ENCODE results near the gene TBC1D14.

Gene TBC1D14

GRCh38 chr4:7004331-7004730, 94.7 kb downstream of the TBC1D14 start:
- DNase-seq: no peak

GRCh38 chr4:7005571-7005970, 95.9 kb downstream of the TBC1D14 start:
- no peak for DNase-seq

DNA sequence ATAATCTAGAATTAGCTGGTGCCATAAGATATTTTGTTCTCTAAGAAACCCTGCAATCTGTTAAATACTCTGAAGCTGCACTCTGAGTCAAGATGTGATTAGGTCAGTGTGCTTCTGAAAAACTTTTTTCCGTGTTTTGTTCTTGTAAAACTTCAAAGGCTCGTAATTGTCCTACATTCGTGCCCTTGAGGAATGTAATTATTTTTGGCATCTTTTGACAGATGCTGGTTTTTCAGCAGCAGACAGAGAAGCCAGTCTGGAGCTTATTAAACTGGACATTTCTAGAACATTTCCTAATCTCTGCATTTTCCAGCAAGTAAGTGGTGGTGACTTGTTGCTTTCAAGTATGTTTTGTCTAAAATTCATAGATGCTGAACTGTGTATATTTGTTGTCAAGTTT, 96.8 kb downstream of the TBC1D14 start:
- no peak for DNase-seq

- DNase-seq: no peak
Observed at GRCh38 chr4:7007142-7007907, 97.7 kb downstream of the TBC1D14 start.

- no peak for DNase-seq
Observed at GRCh38 chr4:7007944-7008343, 98.3 kb downstream of the TBC1D14 start.

DNA sequence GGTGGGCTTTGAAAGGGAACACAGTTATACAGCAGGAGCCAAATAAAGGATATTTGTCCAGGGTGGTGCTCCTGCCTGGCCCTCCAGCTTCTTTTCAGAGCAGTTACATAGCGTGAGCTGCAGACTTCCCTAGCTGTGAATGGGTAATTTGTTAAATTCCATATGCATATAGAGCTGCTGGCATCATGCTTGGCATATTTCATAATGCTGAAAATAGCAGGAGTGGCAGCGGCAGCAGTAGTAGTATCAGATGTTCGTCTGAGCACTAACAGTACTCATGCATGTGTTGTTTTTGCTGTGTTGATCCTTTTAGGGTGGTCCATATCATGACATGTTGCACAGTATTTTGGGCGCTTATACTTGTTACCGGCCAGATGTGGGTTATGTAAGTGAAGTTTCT, 99.9 kb downstream of the TBC1D14 start:
- DNase-seq: no peak

- DNase-seq: no peak
Observed at GRCh38 chr4:7013175-7013574, 103.5 kb downstream of the TBC1D14 start.

GRCh38 chr4:7014815-7015214, 105.2 kb downstream of the TBC1D14 start:
- no peak for DNase-seq

DNA sequence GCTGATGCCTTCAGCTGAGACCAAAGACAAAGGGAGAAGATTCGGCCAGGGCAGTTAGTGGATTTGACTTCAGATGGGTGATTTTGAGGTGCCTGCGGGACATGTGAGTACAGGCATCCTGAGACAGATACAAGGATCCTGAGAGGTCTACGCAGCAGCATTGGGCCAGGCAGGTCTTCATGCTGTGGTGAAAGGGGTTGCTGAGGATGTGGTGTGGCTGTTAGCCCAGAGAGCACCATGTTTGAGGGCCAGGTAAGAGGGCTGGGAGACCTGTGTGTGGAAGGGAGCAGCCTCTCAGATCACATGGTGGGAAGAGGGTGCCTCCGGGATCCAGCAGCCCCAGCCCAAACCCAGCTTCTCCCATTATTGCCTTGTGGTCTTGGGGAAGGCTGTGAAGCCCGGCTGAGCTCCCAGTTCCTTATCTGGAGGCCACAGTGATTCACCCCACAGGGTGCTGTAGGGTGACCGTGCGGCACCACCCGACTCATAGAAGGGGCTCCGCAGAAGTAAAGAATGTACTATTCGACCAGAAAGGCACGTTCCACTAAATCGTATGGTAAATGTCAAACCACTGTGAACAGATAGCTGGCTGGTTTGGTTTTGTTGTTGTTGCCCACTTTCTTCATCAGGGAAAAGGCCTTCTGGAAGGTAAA, 105.9 kb downstream of the TBC1D14 start:
- DNase-seq: no peak

DNA sequence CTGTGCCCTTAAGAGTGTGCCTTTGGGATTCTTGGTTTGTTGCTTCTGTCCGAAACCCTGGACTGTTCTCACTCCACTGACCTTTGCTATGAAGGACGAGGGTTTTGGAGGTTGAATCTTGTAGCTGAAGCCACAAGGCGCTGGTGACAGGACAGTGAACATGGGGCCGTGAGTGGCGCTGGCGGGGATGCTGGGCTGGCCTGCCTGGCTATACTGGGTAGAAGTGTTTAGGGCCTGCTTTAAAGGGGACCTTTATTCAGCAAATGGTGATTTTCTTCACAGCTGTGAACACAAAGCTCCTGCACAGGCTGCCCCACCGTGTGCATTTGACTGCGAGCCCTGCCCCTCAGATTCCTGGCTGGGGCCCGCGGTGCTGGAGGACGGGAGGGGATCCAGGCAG, 106.5 kb downstream of the TBC1D14 start:
- no peak for DNase-seq

- no peak for DNase-seq
Observed at GRCh38 chr4:7016512-7016911, 106.9 kb downstream of the TBC1D14 start.

DNA sequence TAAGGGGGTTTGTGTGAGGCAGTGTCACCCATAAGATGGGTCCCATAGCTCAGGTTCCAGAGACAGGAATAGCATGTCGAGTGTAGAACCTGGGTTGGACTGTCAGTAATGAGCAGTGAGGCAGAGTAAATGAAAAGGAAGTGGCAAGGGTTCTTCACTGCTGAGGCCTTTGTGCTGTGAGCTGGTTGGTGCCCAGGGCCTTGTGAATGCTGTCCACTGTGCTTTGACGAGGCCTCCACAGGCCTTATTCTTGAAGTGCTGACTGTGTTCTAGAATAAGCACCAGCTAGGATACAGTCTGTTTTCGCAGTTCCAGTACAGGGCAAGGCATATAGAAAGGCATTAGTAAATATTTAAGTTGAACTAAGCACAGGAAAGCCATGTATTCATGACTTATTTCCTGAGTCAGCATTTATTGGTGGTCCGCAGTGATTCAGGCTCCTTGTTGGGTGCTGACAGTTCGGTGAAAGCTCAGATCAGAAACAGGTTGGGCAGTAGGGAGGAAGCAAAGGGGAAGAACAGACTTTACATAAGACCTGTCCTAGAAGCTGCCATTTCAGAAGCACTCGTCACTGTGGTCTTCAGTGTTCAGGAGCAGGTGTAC, 107.9 kb downstream of the TBC1D14 start:
- DNase-seq: no peak

- DNase-seq: no peak
Observed at GRCh38 chr4:7018281-7018680, 108.7 kb downstream of the TBC1D14 start.

- DNase-seq: no peak
Observed at GRCh38 chr4:7019367-7019766, 109.7 kb downstream of the TBC1D14 start.

DNA sequence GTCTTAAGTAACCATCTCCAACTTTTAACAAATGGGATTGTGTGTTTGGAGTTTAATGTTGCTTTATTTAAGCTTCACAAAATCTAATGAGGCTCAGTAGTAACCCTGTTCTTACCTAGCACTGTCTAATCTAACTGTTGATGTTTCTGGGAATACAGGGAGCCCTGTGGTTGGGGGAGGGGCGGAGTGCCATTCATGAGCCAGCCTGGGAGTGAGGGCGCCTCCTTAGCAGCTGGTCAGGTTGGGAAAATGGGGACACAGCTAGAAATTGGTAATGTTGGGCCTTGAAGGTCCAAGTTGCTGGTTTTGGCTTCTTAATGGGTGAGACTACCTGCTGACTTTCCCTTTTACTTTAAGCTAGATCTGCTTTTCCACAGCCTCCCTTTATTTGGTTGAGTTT, 110.7 kb downstream of the TBC1D14 start:
- DNase-seq: no peak

DNA sequence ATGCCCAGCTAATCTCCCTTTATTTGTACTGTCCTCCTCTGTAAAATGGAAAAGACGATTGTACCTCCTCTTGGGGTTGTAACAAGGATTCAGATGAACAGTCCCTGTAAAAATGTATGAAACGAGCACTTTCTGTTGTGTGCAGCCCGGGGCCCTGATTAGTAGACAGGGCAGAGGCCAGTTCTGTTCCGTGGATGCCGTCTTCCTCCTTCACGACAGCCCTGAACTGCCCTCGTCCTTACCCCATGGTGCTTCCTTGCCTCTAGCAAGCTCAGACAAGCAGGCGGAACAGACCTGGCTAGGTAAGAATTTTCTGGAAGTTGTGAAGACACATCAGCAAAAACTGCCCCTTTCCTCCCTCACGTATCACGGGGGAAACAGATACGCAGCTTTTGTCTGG, 111.2 kb downstream of the TBC1D14 start:
- no peak for DNase-seq

DNA sequence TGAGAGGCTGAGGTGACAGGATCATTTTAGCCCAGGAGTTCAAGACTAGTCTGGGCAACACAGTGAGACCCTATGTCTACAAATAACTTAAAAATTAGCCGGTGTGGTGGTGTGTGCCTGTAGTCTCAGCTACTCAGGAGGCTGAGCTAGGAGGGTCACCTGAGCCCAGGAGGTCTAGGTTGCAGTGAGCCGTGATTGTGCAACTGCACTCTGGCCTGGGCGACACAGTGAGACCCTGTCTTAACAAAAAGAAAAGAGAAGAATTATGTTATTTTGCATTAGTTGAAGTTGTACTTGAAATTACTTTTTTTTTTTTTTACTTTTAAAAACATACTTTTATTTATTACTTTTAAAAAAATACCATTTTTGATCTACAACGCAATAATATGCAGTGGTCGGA, 111.7 kb downstream of the TBC1D14 start:
- no peak for DNase-seq

DNA sequence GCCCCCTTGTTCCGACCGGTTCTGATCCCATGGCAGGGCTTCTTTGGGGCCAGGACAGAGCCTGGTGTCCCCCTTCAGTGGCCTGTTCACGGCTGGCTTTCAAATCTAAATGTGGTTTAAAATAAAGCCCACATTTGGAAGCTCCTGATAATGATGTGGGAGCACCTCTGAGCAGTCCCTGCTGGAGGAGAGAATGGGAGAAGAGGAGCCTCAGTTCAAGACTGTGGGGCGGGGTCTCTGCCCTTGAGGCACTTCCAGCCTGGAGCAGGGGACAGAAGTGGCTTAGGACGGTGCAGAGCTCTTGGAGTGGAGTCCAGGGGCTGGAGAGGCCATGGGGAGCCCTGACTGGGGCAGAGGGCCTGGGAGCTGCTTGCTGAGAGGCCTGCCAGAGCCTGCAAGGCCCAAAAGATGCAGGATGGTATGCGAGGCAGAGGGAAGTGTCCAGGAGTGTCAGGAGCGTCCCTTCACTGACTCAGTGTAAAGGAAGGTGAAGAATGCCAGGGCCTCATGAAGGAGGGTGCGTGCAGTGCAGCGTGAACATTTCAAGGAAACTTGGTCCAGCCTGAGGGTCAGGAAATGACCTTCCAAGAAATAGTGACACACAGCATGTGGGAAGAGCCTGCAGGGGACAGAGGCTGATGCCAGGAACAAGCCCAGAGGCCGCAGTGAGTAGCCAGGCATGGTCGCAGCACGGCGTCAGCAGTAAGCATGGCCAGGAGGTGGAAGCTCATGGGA, 112.5 kb downstream of the TBC1D14 start:
- DNase-seq: no peak

DNA sequence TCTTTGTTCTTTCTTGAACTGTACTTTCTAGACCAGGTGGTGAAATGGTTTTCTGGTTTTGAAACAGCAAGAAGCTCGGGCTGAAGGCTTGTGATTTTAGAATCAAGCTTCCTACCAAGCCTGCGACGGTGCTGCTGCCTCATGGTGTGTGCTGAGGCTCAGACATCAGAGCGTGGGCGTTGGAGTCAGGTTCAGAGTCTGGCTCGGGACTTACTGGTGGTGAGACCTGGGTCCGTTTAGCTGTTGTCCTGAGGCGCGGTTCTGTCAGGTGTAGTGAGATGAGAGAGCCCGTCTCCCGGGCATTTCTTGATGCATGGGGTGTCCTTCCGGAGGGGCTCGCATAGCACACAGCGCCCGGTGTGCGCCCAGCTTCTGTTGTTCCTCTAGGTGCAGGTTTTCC, 113.9 kb downstream of the TBC1D14 start:
- DNase-seq: no peak

- DNase-seq: no peak
Observed at GRCh38 chr4:7023901-7024300, 114.3 kb downstream of the TBC1D14 start.

GRCh38 chr4:7024336-7024890, 114.8 kb downstream of the TBC1D14 start:
- no peak for DNase-seq

DNA sequence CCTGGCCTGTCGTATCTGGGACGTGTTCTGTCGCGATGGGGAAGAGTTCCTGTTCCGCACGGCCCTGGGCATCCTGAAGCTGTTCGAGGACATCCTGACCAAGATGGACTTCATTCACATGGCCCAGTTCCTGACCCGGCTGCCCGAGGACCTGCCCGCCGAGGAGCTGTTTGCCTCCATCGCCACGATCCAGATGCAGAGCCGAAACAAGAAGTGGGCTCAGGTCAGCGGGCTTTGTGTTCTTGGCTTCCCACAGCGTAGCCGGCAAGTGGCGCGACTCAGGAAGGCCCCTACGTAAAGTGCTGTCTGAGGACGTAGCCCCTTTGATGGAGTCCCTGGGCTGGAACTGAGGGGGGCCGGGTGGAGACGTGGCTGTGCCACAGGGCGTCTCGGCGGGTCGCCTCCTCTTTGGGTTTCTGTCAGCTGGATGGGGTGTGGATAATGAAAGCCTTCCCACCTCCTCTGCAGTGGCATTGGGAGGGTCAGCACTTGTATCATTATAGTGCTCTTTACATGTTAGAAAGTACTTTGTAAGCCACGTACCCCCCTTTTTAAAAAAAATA, 115.5 kb downstream of the TBC1D14 start:
- DNase-seq: no peak

- DNase-seq: no peak
Observed at GRCh38 chr4:7026107-7026506, 116.5 kb downstream of the TBC1D14 start.
